NCI-H345 (cell line): ENCODE results near the gene WFIKKN2.
A peak's percentile ranks its signal among the peaks of the same experiment; 100 is the strongest.
"Not testable (repeated sequence)": the region's sequence is repeated elsewhere in the genome, so short reads cannot be mapped to it uniquely, and the experiment has no call there.

ENCODE experiments used
- DNase-seq: peaks from one replicate; lab custom pipeline; 2025; lab: John Stamatoyannopoulos, UW

WFIKKN2 gene

GRCh38 chr17:50835301-50836234 lies at the start of gene WFIKKN2:
TSS of gene WFIKKN2 (plus strand) at chr17:50835586. CDS start at chr17:50835938, 352 bp downstream.
- no peak for DNase-seq

- peak; percentile 25 for DNase-seq
Observed at GRCh38 chr17:50785946-50786570, 49.3 kb upstream of the WFIKKN2 start.

GRCh38 chr17:50787106-50787505 lies 48.3 kb upstream of the WFIKKN2 start:
- DNase-seq: no peak

- no peak for DNase-seq
Observed at GRCh38 chr17:50790618-50791017, 44.8 kb upstream of the WFIKKN2 start.

- DNase-seq: no peak
Observed at GRCh38 chr17:50792132-50792531, 43.3 kb upstream of the WFIKKN2 start.

GRCh38 chr17:50793007-50793406 lies 42.4 kb upstream of the WFIKKN2 start:
- DNase-seq: no peak

GRCh38 chr17:50794361-50794760 lies 41.0 kb upstream of the WFIKKN2 start:
- no peak for DNase-seq

GRCh38 chr17:50797135-50797810 lies 38.1 kb upstream of the WFIKKN2 start:
- peak; percentile 8 for DNase-seq

GRCh38 chr17:50798424-50799288 lies 36.7 kb upstream of the WFIKKN2 start:
- no peak for DNase-seq

- DNase-seq: no peak
Observed at GRCh38 chr17:50799582-50799981, 35.8 kb upstream of the WFIKKN2 start.

- no peak for DNase-seq
Observed at GRCh38 chr17:50800196-50800700, 35.1 kb upstream of the WFIKKN2 start.

GRCh38 chr17:50802609-50803571 lies 32.5 kb upstream of the WFIKKN2 start:
- no peak for DNase-seq

GRCh38 chr17:50803676-50804075 lies 31.7 kb upstream of the WFIKKN2 start:
- DNase-seq: no peak

GRCh38 chr17:50804749-50805475 lies 30.5 kb upstream of the WFIKKN2 start:
- not testable (repeated sequence) for DNase-seq

GRCh38 chr17:50805486-50805885 lies 29.9 kb upstream of the WFIKKN2 start:
- DNase-seq: no peak

- no peak for DNase-seq
Observed at GRCh38 chr17:50806141-50806643, 29.2 kb upstream of the WFIKKN2 start.

GRCh38 chr17:50807009-50807408 lies 28.4 kb upstream of the WFIKKN2 start:
- DNase-seq: no peak

- DNase-seq: no peak
Observed at GRCh38 chr17:50807675-50808074, 27.7 kb upstream of the WFIKKN2 start.

- DNase-seq: no peak
Observed at GRCh38 chr17:50808413-50808812, 27.0 kb upstream of the WFIKKN2 start.
